ENCODE measurements around the gene ATAD1. TPM values are rescaled to one million over a fixed set of nuclear protein-coding genes. Genes with fewer than 3 reads are reported as not detected.

Gene ATAD1
- total RNA-seq, 2 donors from 2014 or later = 48.3 to 65.2 TPM

Other genes starting within 250 kb of the ATAD1 start
- gene PAPSS2, start 158.3 kb downstream of the ATAD1 start, total RNA-seq = 1 to 10 TPM in 1 of 2 donors, under 1 TPM in 1; 0.19 to 2.6 TPM
- under 1 TPM; 0.17 to 0.52 TPM for gene KLLN, start 45.3 kb upstream of the ATAD1 start, total RNA-seq
- 10 to 100 TPM; 49.8 to 75.3 TPM for gene PTEN, start 45.4 kb upstream of the ATAD1 start, total RNA-seq